Measurements from ENCODE around the gene MCCC1.

DNA sequence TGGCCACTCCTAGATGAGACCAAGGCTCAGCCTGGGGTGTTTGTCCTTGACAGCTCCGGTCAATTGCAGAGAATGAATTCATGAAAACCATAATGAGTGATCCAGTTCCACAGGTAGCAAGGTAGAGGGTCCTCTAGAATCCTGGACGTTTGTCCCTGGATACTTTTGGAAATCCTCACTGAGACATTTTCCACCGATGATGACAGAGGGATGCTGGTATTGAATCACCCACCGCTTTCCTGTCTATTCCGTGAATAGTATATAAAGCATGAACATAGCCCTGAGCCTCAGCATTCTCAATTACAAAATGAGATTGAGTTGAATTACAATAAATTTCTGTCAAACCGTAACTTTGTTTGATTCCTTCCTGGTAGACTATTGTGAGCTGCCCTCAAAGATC, 113.3 kb downstream of the MCCC1 start:
- no peak for TF ChIP-seq ZNF232 (CRISPR knock-in tag; IDR thresholded peaks at IDR 0.05; ENCODE audit: borderline replicate concordance)
- TF ChIP-seq GABPA (IDR thresholded peaks at IDR 0.05; ENCODE audit: low read depth, low read length), result no peak
- no peak for TF ChIP-seq GABPA (CRISPR knock-in tag; IDR thresholded peaks at IDR 0.05; ENCODE audit: low read depth)
- no peak for TF ChIP-seq ZNF230 (CRISPR knock-in tag; IDR thresholded peaks at IDR 0.05)
- TF ChIP-seq ZNF790 (CRISPR knock-in tag; IDR thresholded peaks at IDR 0.05; ENCODE audit: borderline replicate concordance), result no peak
- no peak for TF ChIP-seq FOXA1 (IDR thresholded peaks at IDR 0.05)
- TF ChIP-seq FOXA1 (CRISPR knock-in tag; IDR thresholded peaks at IDR 0.05), result no peak
- no peak for TF ChIP-seq ZNF672 (CRISPR knock-in tag; IDR thresholded peaks at IDR 0.05)

Data from HepG2 (cell line).